GM18505 (cell line): Measurements from ENCODE around the gene MRPL27.

Experiments used
- ATAC-seq: cut with Tn5 transposase; IDR thresholded peaks from one replicate; pipeline ENCODE4 v1.9.1; 2021; ENCODE audit not compliant: unreplicated experiment
- POLR2A ChIP-seq: IDR thresholded peaks from 4 replicates; pipeline ENCODE4 v1.6.1; 2011; ENCODE audit warnings: borderline replicate concordance; ENCODE audit not compliant: insufficient read depth, insufficient read length; ENCODE audit errors: extremely low read depth

The MRPL27 gene

DNA sequence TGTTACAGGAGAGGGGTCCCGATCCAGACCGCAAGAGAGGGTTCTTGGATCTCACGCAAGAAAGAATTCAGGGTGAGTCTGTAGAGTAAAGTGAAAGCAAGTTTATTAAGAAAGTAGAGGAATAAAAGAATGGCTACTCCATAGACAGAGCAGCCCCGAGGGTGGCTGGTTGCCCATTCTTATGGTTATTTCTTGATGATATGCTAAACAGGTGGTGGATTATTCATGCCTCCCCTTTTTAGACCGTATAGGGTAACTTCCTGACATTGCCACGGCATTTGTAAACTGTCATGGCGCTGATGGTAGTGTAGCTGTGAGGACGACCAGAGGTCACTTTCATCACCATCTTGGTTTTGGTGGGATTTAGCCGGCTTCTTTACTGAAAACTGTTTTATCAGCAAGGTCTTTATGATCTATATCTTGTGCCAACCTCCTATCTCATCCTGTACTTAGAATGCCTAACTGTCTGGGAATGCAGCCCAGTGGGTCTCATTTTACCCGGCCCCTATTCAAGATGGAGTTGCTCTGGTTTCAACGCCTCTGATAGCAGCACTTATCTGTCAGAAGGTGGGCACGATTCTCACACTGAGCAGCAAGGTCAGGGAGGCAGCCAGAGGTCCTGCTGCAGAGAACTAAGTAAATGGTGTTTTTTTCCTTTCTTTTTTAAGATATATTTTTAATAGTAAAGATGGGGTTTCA lies 53.5 kb downstream of the MRPL27 start:
- TF ChIP-seq POLR2A, result no peak
- no peak for ATAC-seq

GRCh38 chr17:50318501-50319285 lies 54.3 kb downstream of the MRPL27 start:
- ATAC-seq, result no peak
- no peak for TF ChIP-seq POLR2A
